Measurements from ENCODE around the gene GNPTG.

GNPTG gene

GRCh38 chr16:1334739-1335138 is 17.0 kb upstream of the GNPTG start:
- TF ChIP-seq CTCF (IDR thresholded peaks at IDR 0.05) = no peak
- DNase-seq (ENCODE audit: low spot score) = no peak
- H3K27ac ChIP-seq = no peak overlapping the region
- no peak overlapping the region for H3K4me3 ChIP-seq

- no peak for DNase-seq (ENCODE audit: low spot score)
- no peak overlapping the region for H3K4me3 ChIP-seq
- H3K27ac ChIP-seq = no peak overlapping the region
These were observed 16.3 kb upstream of the GNPTG start for GRCh38 chr16:1335211-1335971.

GRCh38 chr16:1335996-1336395 is 15.7 kb upstream of the GNPTG start:
- DNase-seq (ENCODE audit: low spot score) = no peak
- Histone ChIP-seq H3K4me3 (no peak overlapping the region), H3K27ac (no peak overlapping the region)
- no peak for TF ChIP-seq CTCF (IDR thresholded peaks at IDR 0.05)

More at GRCh38 chr16:1335211-1335971, 16.3 kb upstream of the GNPTG start:
- no peak for TF ChIP-seq CTCF (IDR thresholded peaks at IDR 0.05)

GRCh38 chr16:1336619-1337018 is 15.1 kb upstream of the GNPTG start:
- Histone ChIP-seq H3K27ac (no peak overlapping the region), H3K4me3 (no peak overlapping the region)
- no peak for TF ChIP-seq CTCF (IDR thresholded peaks at IDR 0.05)
- DNase-seq (ENCODE audit: low spot score) = no peak

GRCh38 chr16:1337486-1337885 is 14.2 kb upstream of the GNPTG start:
- Histone ChIP-seq H3K27ac (no peak overlapping the region), H3K4me3 (no peak overlapping the region)
- DNase-seq (ENCODE audit: low spot score) = no peak
- TF ChIP-seq CTCF (IDR thresholded peaks at IDR 0.05) = no peak

- Histone ChIP-seq H3K27ac (no peak overlapping the region), H3K4me3 (no peak overlapping the region)
- no peak for DNase-seq (ENCODE audit: low spot score)
- TF ChIP-seq CTCF (IDR thresholded peaks at IDR 0.05) = no peak
These were observed 13.5 kb upstream of the GNPTG start for GRCh38 chr16:1338119-1338730.

Data from coronary artery (tissue), 2 donors.